ENCODE results near the gene ZNF273.

DNA sequence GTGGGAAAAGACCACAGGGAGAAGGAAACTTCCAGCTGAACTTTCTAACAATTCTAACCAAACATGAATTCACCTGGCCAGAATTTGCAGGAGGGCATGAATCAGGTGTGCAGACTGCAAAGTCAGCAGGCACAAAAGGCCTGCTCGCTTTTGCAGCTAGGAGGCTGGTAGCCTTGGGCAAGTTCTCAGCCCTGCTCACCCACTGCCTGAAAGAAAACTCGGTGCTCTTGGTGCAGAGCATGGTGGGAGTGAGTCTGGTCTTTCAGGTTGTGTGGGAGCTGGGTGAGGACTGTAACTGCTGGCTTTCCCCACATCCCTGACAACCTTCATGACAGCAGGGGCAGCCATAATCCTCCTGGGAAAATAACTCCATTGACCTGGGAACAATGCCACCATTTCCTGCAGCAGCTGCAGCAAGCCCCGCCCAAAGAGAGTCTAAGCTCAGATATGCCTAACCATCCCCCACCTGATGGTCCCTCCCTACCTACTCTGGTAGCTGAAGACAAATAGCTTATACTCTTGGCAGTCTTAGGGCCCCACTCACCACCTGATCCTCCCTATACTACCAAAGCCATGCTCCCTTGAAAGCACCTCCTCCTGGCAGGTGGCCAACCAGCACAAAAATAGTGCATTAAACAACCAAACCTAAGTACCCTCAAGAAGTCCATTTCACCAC, 56.1 kb downstream of the ZNF273 start:
- TF ChIP-seq POLR2AphosphoS5 (IDR thresholded peaks at IDR 0.05; ENCODE audit: low read depth, low read length) (no peak), ZNF274 (IDR thresholded peaks at IDR 0.05; ENCODE audit: low read depth, low read length) (no peak), EZH2 (IDR thresholded peaks at IDR 0.05) (no peak), POLR2A (IDR thresholded peaks at IDR 0.05; ENCODE audit: borderline replicate concordance, extremely low read depth, insufficient read depth, insufficient read length) (no peak), SIN3A (IDR thresholded peaks at IDR 0.05; ENCODE audit: low read depth) (no peak), EZH2phosphoT487 (IDR thresholded peaks at IDR 0.05; ENCODE audit: borderline replicate concordance) (no peak), YY1 (IDR thresholded peaks at IDR 0.05; ENCODE audit: extremely low read depth, insufficient replicate concordance, low read depth, low read length) (no peak), ZFX (IDR thresholded peaks at IDR 0.05) (no peak), CEBPB (IDR thresholded peaks at IDR 0.05; ENCODE audit: low read depth) (no peak), FOSL1 (IDR thresholded peaks at IDR 0.05; ENCODE audit: low read depth) (no peak), RAD21 (IDR thresholded peaks at IDR 0.05; ENCODE audit: low read depth) (no peak)
- TF ChIP-seq, protein P1, sequence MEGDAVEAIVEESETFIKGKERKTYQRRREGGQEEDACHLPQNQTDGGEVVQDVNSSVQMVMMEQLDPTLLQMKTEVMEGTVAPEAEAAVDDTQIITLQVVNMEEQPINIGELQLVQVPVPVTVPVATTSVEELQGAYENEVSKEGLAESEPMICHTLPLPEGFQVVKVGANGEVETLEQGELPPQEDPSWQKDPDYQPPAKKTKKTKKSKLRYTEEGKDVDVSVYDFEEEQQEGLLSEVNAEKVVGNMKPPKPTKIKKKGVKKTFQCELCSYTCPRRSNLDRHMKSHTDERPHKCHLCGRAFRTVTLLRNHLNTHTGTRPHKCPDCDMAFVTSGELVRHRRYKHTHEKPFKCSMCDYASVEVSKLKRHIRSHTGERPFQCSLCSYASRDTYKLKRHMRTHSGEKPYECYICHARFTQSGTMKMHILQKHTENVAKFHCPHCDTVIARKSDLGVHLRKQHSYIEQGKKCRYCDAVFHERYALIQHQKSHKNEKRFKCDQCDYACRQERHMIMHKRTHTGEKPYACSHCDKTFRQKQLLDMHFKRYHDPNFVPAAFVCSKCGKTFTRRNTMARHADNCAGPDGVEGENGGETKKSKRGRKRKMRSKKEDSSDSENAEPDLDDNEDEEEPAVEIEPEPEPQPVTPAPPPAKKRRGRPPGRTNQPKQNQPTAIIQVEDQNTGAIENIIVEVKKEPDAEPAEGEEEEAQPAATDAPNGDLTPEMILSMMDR (IDR thresholded peaks at IDR 0.05 in 2 of 3, conservative IDR thresholded peaks at IDR 0.05 in 1 of 3; ENCODE audit: borderline replicate concordance in 1 of 3, insufficient read depth in 1 of 3, low read depth in 2 of 3, low read length in 2 of 3): no peak
- TF ChIP-seq, protein P2, sequence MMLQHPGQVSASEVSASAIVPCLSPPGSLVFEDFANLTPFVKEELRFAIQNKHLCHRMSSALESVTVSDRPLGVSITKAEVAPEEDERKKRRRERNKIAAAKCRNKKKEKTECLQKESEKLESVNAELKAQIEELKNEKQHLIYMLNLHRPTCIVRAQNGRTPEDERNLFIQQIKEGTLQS (IDR thresholded peaks at IDR 0.05): no peak
- TF ChIP-seq, protein P3, sequence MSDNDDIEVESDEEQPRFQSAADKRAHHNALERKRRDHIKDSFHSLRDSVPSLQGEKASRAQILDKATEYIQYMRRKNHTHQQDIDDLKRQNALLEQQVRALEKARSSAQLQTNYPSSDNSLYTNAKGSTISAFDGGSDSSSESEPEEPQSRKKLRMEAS (IDR thresholded peaks at IDR 0.05): no peak
